ENCODE results near the gene LRRTM1.

Gene LRRTM1

GRCh38 chr2:80302314-80303005 lies 2.1 kb downstream of the LRRTM1 start:
- DNase-seq (ENCODE audit: low read depth in 3 of 3), result no peak

- no peak for DNase-seq (ENCODE audit: low read depth in 3 of 3)
These were observed 2.6 kb downstream of the LRRTM1 start for GRCh38 chr2:80302001-80302313.

DNA sequence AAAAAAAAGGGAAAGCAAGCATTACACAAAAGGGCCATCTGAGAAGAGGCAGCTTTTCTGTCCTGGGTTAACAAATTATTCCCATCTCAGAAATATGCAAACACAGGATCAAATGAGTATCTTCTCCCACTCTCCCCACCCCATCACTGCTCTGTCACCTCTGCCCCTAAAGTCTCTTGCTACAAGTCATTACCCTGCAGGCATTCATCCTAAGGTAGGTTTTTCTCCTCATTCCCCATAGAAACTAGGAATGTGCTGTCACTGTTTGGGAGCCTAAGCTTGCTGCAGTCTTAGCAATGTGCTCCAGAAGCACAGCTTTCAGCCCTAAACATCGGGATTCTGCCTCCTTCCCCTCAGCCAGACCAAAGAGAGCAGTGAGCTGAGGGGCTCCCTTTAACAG lies 3.6 kb downstream of the LRRTM1 start:
- DNase-seq (ENCODE audit: low read depth in 3 of 3), result no peak

- no peak for DNase-seq (ENCODE audit: low read depth in 3 of 3)
These were observed 4.2 kb downstream of the LRRTM1 start for GRCh38 chr2:80300346-80300745.

- DNase-seq (ENCODE audit: low read depth in 3 of 3), result no peak
These were observed 4.9 kb downstream of the LRRTM1 start for GRCh38 chr2:80299661-80300060.

DNA sequence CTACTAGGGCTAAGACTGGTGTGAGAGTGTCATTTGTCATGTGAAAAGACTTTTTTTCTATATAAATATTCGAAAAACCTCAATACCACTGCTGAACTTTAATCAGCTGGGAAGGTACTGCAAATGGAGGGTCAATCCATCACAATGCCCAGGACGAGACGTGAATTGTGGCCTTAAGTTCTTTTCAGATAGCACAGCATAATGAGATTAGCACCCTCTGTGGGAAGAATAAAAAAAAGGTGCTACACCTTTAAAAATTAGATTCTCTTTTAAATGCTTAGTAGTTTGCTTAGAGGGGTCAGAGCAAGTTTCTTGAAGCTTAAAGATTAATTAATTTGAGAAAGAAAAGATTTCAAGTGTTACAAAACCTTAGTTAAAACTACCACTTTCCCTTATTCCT lies 5.6 kb downstream of the LRRTM1 start:
- no peak for DNase-seq (ENCODE audit: low read depth in 3 of 3)

DNA sequence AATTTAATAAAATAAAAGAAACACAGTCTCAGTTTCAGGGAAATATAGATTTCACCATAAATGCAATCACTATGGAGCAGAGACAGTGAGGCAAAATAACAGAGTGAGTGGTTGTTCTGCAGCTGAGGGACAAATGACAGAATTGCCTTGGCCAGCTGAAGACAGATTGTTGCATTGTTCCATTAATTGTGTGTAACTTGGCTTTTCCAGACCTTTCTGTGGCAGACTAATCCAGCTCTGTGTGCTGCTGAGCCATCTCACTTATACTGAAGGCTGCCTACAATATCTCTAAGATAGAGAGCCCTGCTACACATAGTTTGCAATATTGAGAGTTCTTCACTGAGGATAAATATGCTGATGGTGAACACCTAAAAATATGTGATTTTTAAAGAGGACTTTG lies 11.5 kb downstream of the LRRTM1 start:
- no peak for DNase-seq (ENCODE audit: low read depth in 3 of 3)

GRCh38 chr2:80292474-80292873 lies 12.1 kb downstream of the LRRTM1 start:
- no peak for DNase-seq (ENCODE audit: low read depth in 3 of 3)

DNA sequence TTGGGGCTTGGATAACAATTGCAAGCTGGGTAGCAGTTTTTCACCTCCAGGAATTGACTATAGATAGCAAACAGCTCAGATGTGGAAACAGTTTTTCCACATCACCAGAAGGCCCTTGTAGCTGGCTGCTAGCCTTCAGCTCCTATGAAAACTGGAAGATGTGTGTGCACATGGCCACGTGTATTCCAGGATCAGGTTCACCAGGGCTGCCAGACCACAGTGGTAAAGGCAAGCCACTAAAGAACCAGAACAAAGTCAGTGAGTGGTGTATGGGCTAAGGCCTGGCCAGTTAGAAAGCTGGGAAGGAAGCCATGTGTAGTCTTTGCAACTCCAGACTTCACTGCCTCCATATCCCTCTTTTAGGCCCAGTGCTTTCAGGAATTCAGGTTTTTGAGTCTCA lies 12.9 kb downstream of the LRRTM1 start:
- no peak for DNase-seq (ENCODE audit: low read depth in 3 of 3)

DNA sequence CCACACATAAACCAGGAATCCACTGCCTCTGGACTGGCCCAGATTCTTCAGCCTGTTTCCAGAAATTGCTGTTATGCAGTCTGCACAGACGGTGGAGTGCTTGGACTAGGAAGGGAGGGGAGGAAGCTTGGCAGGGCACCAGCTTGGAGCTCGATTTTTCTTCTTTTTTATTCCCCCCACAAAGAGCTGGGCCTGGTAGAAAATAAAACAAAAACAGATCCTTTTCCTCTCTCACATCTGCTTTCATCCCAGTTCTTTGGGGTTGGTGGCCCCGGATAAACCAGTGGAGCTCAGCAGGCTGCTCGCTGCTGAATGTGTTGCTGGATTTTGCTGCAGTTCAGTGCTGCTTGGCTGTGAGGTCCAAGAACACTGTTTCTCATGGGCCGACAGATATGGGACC lies 16.0 kb downstream of the LRRTM1 start:
- DNase-seq (ENCODE audit: low read depth in 3 of 3), result no peak

- DNase-seq (ENCODE audit: low read depth in 3 of 3), result no peak
These were observed 23.5 kb downstream of the LRRTM1 start for GRCh38 chr2:80281049-80281448.

DNA sequence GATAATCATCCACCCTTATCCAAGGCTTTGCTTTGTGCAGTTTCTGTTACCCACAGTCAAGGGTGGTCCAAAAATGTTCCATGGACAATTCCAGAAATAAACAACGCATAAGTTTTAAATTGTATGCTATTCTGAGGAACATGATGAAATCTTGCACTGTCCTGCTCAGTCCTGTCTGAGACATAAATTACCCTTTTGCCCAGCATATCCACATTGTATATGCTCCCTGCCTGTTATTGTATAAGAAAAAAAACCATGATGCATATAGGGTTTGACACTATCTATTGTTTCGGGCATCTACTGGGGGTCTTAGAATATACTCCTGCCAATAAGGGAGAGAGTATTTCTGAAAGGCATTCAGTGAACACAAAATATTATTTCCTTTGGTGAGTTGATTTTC lies 24.0 kb downstream of the LRRTM1 start:
- no peak for DNase-seq (ENCODE audit: low read depth in 3 of 3)

- no peak for DNase-seq (ENCODE audit: low read depth in 3 of 3)
These were observed 34.7 kb downstream of the LRRTM1 start for GRCh38 chr2:80269806-80270205.

GRCh38 chr2:80266231-80266630 lies 38.3 kb downstream of the LRRTM1 start:
- no peak for DNase-seq (ENCODE audit: low read depth in 3 of 3)

DNA sequence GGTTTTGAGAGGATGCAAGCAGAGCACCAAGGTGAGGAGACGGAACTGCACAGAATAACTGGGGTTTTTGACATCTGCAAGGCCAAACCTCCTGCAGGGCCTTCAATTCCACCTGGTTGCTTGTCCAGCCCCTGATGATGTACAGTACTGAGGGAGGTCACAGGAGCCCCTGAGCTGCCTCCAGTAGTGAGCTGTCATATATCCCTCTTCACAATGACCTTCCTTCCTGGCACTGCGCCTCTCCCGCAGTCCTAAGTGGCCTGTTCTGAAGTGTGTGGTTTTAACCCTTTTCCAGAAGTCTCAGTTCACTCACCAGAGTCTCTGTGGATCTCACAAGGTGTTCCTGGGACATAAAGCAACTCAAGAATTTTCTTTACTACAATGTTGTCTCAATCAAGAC lies 45.3 kb downstream of the LRRTM1 start:
- no peak for DNase-seq (ENCODE audit: low read depth in 3 of 3)

- no peak for DNase-seq (ENCODE audit: low read depth in 3 of 3)
These were observed 45.8 kb downstream of the LRRTM1 start for GRCh38 chr2:80258793-80259192.

DNA sequence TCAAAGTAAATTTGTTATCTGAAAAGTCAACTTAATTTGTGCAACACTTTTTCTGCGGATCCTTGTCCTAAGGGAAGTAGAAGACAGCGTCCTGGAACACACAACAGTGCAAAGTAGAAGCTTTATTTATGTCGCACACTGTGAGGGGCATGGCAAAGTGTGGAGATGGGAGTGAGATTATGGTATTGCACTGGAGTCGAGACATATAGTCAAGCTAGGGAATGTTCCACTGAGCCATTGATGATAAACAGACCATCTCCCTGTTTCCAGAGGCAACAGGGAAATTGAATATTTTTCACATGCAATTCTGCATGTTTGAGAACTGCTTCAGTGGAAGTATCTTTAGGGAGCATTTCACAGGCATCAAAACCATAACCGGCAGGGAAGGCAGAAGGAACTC lies 46.2 kb downstream of the LRRTM1 start:
- DNase-seq (ENCODE audit: low read depth in 3 of 3), result no peak

DNA sequence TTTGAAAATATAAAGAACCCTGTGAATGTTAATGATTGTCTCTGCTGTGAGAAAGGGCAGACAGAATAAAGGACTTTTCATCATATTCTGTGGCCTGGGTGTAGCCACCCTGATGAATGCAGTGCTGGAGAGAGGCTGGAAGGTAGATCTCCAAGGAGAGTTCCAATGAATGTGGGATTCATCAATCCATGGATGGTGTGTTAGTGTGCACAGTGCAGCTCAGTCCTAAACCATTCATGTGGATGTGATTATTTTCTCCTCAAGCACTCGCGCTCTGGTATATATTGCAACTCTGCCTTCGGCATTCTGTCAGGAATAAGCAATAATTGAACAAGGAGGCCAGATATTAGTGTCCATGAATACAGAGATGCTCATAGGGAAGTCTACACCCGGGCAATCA lies 47.1 kb downstream of the LRRTM1 start:
- DNase-seq (ENCODE audit: low read depth in 3 of 3), result no peak

DNA sequence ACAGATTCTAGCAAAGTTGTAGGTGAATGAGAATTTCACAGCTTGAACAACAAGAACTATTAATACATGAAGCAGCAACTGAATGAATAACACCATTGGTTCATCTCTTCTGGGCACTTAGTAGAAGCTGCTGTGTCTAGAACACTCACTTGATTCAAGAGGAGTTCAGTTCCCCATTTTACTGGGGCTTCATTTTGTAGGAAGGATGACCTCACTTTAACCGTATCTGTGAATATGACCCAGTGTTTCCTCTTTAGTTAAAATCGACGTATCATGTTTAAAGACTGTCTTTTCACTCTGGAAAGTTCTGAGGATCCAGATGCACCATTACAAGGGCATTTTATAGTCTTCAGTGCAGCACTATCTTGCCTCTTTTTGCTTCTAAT lies 47.8 kb downstream of the LRRTM1 start:
- DNase-seq (ENCODE audit: low read depth in 3 of 3), result no peak

GRCh38 chr2:80255918-80256781 lies 48.4 kb downstream of the LRRTM1 start:
- no peak for DNase-seq (ENCODE audit: low read depth in 3 of 3)

DNA sequence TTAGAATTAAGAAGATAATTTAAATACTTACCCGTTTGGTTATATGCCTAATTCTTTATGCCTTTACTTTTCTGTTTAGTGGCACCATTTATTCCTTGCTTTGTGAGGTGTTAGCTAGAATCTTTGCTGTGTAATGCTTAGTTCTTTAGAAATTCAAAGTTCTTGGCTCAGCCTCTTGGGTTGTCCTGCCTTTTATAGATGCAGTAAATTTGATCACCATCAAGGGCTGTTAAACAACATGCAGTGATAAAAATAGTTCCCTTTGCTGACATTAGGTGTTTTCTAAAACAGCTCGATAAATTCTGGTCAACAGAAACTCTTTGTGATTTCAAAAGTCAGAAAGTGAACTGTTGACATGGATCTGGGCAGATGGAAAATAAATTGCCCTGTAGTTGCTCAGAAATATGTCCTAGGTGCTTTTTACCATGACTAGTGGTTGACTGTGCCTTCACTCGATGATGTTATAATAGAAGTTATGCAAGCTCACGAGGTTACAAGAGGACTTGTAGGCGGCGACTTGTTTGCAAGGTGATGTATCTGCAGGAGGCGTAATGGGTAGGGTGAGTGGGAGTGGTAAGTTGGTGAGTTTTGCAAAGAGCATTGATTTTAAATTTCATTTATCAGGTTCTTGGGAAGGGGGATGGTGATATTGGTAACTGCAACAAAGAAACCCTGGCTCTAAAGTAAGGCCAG lies 52.1 kb downstream of the LRRTM1 start:
- no peak for DNase-seq (ENCODE audit: low read depth in 3 of 3)

Data from stimulated activated CD4-positive, alpha-beta T cell treated with anti-CD3 and anti-CD28 coated beads, TNF-alpha, amount 100 ng/mL, for 48 hours (primary cell).